Ectodermal cell (in vitro differentiated cells): Measurements from ENCODE around the gene TOP3B.

Experiments
- H3K27ac ChIP-seq: 2 replicates; pipeline ENCODE4 v1.7.0; 2013; ENCODE audit warnings: mild to moderate bottlenecking, low read depth, low read length; ENCODE audit not compliant: insufficient read depth, poor library complexity, severe bottlenecking
- H3K27me3 ChIP-seq: 2 replicates; pipeline ENCODE4 v1.7.0; 2013; ENCODE audit warnings: mild to moderate bottlenecking, low read length; ENCODE audit not compliant: insufficient read depth, control insufficient read depth, poor library complexity, severe bottlenecking
- H3K36me3 ChIP-seq: one replicate; pipeline ENCODE4 v1.7.0; 2013; ENCODE audit warnings: low read length; ENCODE audit not compliant: control insufficient read depth, insufficient read depth
- H3K4me1 ChIP-seq: one replicate; pipeline ENCODE4 v1.7.0; 2013; ENCODE audit warnings: low read length; ENCODE audit not compliant: control insufficient read depth, insufficient read depth
- H3K4me3 ChIP-seq: 2 replicates; pipeline ENCODE4 v1.7.0; 2013; ENCODE audit warnings: low read depth, low read length, control low read depth; ENCODE audit not compliant: insufficient read depth
- H3K9me3 ChIP-seq: 2 replicates; pipeline ENCODE4 v1.7.0; 2013; ENCODE audit warnings: mild to moderate bottlenecking, low read length, moderate library complexity; ENCODE audit not compliant: control insufficient read depth
- WGBS, 2 experiments: methylation state at CpG; one replicate each; pipeline ENCODE4 v1.1.7; 2013; ENCODE audit warnings: missing lambda C conversion rate in 2 of 2; 5-methylcytosine and 5-hydroxymethylcytosine counted together

TOP3B gene

DNA sequence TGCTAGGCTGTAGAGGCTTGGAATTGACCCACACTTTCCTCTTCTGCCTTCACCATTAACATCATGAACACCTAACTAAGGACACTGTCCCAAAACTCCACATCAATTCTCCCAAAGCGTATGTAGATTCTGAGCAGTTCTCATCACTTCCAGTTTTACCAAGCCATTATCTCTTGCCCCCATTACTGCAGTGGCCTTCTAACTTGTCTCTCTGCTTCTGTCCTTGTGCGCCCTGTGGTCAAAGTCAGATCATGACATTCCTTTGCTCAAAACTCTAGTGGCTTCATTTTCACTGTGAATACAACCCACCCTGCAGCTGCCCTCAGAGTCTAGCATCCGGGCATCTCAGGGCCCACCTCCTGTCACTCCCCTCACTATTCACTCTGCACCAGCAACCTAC lies 13.1 kb upstream of the TOP3B start:
- no peak overlapping the region for H3K27ac ChIP-seq
- H3K9me3 ChIP-seq, result no peaks in the 10 kb centered on the region
- WGBS, 2 experiments, result 87 to 91% methylated on average over 3 of the region's 3 CpGs
- no peaks in the 10 kb centered on the region for H3K36me3 ChIP-seq
- H3K27me3 ChIP-seq, result peaks cover 80% of the 10 kb centered on the region
- H3K4me1 ChIP-seq, result no peaks in the 10 kb centered on the region
- H3K4me3 ChIP-seq, result no peak overlapping the region

DNA sequence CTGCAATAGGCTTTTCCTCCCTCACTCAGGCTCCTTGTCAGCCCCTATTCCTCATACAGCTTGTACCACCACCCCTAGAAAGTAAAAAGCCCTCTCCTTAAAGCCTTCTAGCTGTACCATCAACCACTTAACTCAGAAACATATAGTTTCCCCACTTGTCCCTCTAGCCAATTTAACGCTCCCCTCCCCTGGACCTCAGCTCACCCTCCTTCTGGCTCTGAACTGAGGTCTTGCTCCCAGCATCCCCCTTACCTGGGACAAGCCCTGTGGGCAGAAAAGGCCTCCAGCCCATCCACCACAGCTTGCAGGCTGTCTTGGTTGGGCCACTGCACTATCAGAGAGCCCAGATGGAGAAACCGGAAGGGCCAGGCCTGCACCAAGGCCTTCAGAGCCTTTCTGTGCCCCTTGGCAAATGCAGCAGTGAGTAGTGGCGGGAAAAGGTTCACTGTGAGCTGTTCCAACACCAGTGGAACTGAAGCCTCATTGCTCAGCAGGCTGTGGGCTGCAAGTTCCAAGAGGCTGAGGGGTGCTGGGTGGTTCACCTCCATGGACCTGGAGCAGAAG lies 12.4 kb upstream of the TOP3B start:
- Histone ChIP-seq H3K4me1 (no peaks in the 10 kb centered on the region), H3K27ac (no peak overlapping the region), H3K9me3 (no peaks in the 10 kb centered on the region), H3K36me3 (no peaks in the 10 kb centered on the region), H3K4me3 (no peak overlapping the region), H3K27me3 (peaks cover 73% of the 10 kb centered on the region)
- WGBS, 2 experiments, result 89 to 91% methylated on average over 3 of the region's 3 CpGs

DNA sequence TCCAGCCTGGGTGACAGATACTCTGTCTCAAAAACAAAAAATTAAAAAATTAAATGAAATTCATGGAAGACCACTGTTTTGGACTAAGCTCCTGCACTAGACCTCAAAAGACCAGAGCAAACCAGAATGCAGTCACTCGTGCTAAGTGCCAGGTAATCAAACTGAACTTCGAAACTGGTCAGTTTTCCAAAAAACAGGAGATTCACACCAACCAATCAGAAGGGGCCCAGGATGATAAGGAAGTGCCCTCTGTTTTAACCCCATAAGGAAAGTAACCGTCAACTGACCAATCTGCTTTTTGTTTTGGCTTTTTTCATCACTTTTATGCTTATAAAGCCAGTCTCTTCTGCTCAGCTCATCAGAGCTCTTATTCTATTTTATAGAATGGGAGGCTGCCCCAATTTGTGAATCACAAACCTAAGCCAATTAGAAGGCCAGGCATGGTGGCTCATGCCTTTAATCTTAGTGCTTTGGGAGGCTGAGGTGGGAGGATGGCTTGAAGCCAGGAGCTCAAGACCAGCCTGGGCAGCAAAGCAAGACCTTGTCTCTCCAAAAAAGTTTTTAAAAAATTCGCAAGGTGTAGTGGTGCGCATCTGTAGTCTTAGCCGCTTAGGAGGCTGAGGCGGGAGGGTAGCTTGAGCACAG lies 10.1 kb upstream of the TOP3B start:
- H3K4me1 ChIP-seq, result no peaks in the 10 kb centered on the region
- no peaks in the 10 kb centered on the region for H3K36me3 ChIP-seq
- H3K4me3 ChIP-seq, result no peak overlapping the region
- H3K27me3 ChIP-seq, result peaks cover 75% of the 10 kb centered on the region
- 83 to 91% methylated on average over 7 of the region's 7 CpGs for WGBS, 2 experiments
- no peaks in the 10 kb centered on the region for H3K9me3 ChIP-seq
- H3K27ac ChIP-seq, result no peak overlapping the region

DNA sequence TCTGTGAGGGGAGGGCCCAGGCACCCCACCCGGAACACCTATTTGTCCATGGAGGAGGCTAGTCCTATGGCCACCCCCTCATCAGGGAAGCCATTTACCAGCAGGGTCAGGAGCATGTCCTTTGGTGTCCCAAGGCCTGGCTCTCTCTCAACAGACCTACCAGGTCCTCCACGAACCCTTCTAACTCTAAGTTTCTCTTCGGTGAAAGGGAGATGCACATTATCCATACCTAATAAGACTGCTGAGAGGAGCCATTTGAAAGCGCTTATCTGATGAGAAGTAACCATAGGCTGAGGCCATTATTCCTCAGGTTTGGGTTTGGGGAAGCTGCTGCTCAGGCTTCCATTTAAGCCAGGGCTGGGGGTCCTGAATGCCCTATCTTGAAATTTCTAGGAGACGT lies 9.2 kb upstream of the TOP3B start:
- Histone ChIP-seq H3K9me3 (no peaks in the 10 kb centered on the region), H3K36me3 (no peaks in the 10 kb centered on the region), H3K27me3 (peaks cover 75% of the 10 kb centered on the region), H3K27ac (no peak overlapping the region), H3K4me3 (no peak overlapping the region), H3K4me1 (no peaks in the 10 kb centered on the region)
- WGBS, 2 experiments, result 89 to 95% methylated on average over 5 of the region's 5 CpGs

DNA sequence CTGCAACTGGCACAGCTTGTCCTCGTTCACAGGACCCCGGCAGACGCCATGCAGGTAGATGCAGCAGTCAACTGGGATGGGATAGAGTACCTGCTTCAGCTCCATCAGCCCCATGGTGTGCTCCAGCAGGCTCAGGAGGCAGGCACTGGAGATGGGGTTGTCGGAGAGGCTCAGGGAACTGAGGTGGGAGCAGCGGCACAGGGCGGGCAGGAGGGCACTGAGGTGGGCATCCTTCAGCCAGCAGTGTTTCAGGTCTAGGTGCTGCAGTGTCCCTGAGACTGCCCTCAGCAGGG lies 8.7 kb upstream of the TOP3B start:
- Histone ChIP-seq H3K27me3 (peaks cover 70% of the 10 kb centered on the region), H3K36me3 (no peaks in the 10 kb centered on the region), H3K27ac (no peak overlapping the region), H3K4me3 (no peak overlapping the region), H3K9me3 (no peaks in the 10 kb centered on the region), H3K4me1 (no peaks in the 10 kb centered on the region)
- WGBS, 2 experiments, result 92 to 96% methylated on average over 6 of the region's 6 CpGs

DNA sequence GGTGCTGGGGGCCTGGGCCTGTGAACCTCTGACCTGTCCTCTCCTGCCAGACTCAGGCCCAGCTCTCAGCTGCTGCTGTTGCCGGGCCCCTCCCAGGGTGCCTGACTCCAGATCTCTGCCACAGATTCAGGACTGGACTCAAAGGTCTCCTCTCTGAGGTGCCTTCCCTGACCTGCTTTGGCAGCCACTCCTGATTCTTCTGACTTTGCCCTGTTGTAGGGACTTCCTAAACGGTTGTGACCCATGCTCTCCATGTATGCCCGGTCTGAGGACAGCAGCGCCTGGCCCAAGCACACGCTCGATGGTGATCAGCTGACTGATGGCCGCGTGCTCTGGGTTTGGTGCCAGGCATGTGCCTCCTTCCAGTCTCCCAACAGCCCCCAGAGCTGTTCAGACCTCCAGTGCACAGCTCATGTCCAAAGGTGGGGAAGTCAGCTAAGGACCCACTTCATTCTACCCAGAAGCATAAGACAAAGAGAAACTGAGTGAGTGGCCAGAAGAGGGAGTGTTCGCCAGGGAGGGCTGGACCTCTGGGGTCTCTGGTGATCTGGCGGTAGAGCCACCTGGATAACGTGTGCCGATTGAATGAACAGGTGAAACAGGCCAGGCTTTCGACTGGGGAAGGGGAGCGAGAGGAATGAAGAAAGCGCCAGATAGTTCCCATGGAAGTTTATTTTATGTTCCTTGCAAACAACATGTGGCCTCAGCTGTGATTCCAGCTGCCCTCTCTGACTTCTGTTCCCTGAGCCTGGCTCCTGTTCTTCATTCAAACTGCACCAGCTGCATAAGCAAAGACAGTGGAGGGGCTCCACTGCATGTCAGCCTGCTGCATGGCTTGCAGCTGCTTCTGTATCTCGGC lies 8.1 kb upstream of the TOP3B start:
- no peaks in the 10 kb centered on the region for H3K4me1 ChIP-seq
- no peak overlapping the region for H3K4me3 ChIP-seq
- H3K9me3 ChIP-seq, result no peaks in the 10 kb centered on the region
- 86 to 87% methylated on average over 16 of the region's 16 CpGs for WGBS, 2 experiments
- no peak overlapping the region for H3K27ac ChIP-seq
- peaks cover 65% of the 10 kb centered on the region for H3K27me3 ChIP-seq
- no peaks in the 10 kb centered on the region for H3K36me3 ChIP-seq

DNA sequence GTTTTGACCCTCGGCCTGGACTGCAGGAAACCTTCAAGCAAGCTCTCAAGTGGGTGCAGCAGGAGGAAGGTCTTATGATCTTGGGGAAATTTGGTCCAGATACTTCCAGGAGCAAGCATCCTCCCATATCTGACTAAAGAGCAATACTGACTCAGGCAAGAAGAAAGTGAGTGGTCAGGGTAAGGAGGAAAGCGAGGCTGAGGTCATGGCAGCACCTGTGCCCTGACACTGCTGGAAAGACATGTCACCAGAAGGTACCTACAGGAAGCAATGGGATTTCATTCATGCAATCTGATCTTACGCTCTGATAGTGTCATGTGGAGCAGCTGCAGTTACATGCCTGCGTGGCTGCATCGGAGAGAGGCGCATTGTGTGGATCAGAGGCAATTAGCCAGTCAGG lies 6.5 kb upstream of the TOP3B start:
- H3K4me1 ChIP-seq, result no peaks in the 10 kb centered on the region
- no peaks in the 10 kb centered on the region for H3K9me3 ChIP-seq
- peaks cover 50% of the 10 kb centered on the region for H3K27me3 ChIP-seq
- H3K4me3 ChIP-seq, result no peak overlapping the region
- WGBS, 2 experiments, result 90 to 94% methylated on average over 6 of the region's 6 CpGs
- no peak overlapping the region for H3K27ac ChIP-seq
- H3K36me3 ChIP-seq, result no peaks in the 10 kb centered on the region

DNA sequence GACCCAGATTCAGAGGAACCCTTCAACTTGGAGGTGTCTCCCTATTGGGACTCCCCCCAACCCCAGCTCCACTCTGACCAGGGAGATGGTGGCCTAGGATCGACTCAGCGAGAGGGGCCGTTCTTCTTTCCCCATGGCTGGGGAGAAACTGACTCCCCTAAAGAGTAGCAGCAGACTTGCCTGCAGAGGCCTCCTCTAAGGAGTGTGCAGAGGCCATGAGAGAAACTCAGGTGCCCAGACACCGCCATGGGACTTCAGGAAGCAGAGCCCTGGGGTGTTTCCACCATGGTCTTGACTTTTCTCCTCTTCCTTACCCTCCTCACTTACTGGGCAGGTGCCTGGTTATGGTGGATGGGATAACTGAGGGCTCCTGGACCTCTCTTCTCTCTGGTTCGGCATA lies 2.6 kb upstream of the TOP3B start:
- 94 to 97% methylated on average over 4 to 5 of the region's 5 CpGs for WGBS, 2 experiments
- Histone ChIP-seq H3K27ac (no peak overlapping the region), H3K27me3 (peaks cover 22% of the 10 kb centered on the region), H3K36me3 (no peaks in the 10 kb centered on the region), H3K4me1 (peaks cover 7% of the 10 kb centered on the region), H3K9me3 (no peaks in the 10 kb centered on the region), H3K4me3 (no peak overlapping the region)

DNA sequence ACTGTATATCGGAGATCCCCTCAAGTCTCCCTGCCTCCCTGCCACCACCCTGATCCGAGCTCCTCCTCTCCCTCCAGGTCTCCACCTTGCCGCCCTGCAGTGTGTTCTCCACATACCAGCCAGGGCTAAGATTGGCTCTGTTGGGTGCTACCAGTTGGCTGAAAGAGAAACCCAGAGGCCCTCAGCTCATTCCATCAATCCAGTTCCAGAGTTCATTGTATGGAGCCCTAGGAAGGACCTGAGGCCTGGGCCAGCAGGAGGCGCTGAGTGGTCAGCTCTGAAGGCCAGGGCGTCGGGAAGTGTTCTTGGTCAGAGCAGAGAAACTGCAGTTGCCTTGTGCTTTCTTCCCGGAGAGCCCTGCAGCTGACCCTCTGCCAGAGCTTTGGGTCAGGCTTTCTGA lies 2.2 kb upstream of the TOP3B start:
- peaks cover 7% of the 10 kb centered on the region for H3K4me1 ChIP-seq
- no peaks in the 10 kb centered on the region for H3K9me3 ChIP-seq
- H3K4me3 ChIP-seq, result no peak overlapping the region
- H3K27ac ChIP-seq, result no peak overlapping the region
- peaks cover 21% of the 10 kb centered on the region for H3K27me3 ChIP-seq
- 38 to 40% methylated on average over 7 of the region's 7 CpGs for WGBS, 2 experiments
- no peaks in the 10 kb centered on the region for H3K36me3 ChIP-seq

DNA sequence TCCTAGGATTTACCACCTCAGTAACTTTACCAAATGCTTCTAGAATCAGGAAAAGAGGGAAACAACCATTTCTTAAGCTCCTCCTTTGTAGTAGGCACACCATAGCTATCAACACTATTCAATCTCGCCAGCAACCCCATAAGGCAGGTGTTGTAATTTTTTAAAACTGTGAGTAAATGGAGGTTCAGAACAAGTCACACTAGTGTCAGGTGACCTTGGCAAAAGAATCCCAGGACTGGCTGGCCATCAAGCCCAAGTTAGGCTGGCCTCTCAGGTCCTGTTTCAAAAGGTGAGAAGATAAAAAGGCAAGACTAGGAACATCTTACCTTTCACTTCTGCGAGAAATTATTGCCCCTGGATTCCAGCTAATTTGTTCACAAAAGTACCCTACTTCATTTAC lies 713 bp downstream of the TOP3B start:
- Histone ChIP-seq H3K9me3 (no peaks in the 10 kb centered on the region), H3K36me3 (no peaks in the 10 kb centered on the region), H3K4me1 (peaks cover 7% of the 10 kb centered on the region), H3K4me3 (peak overlapping the region; percentile 90), H3K27ac (peak overlapping the region; percentile 55), H3K27me3 (no peaks in the 10 kb centered on the region)
- 36 to 54% methylated on average over 1 to 2 of the region's 2 CpGs for WGBS, 2 experiments
